Measurements from ENCODE around the gene C3orf38. TPM values are rescaled to one million over a fixed set of nuclear protein-coding genes. Genes with fewer than 3 reads are reported as not detected.
"Not testable (repeated sequence)": the region's sequence is repeated elsewhere in the genome, so short reads cannot be mapped to it uniquely, and the experiment has no call there.

The C3orf38 gene
- total and polyA plus RNA-seq, 12 donors = 4.5 to 18.2 (median 12.9) TPM

DNA sequence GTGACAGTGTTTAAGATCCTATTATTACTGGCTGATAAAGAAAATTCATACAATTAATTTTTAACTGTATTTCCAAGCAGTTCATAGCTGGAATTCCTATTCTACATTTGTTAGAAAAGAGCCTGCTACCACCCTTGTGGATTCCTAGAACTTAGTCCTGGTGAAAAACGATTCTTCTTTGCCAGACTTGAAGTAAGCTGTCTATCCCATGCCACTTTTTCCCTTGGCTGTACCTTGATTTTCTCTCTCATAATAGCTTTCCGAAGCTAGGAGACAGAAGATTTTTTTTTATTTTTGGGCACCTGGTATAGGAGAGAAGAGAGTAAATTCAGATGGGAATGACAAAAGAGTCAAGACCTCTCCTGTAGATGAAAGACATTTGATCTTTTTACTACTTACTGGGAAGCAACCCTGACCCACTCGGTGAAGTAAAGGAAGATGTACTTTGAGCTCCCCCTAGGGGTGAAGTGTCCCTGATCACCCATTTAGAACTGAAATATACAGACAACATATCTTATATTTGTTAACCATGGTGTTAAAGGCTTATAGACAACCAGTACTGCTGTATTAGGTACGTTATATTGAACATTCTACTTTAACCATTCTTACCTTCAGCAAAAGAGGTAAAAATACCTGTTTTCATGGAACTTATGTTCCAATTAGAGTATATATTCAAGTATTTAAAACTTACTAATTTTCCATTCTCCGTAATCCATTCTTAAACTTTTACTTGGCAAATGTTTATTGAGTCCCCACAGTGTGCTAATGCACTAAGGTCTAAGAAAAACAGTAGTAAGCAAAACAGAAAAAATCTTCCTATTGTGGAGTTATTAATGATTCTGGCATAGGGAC is 36.2 kb upstream of the C3orf38 start:
- Histone ChIP-seq H3K27me3 (no peaks in the 10 kb centered on the region), H3K27ac (no peak overlapping the region), H3K4me1 (peaks cover 0 to 18% (median 5%) of the 10 kb centered on the region in 9 donors), H3K4me3 (no peak overlapping the region), H3K36me3 (peaks cover 0 to 38% (median 0%) of the 10 kb centered on the region in 9 donors), H3K9me3 (no peaks in the 10 kb centered on the region)
- WGBS, 2 donors = 40 to 41% methylated on average over 5 of the region's 5 CpGs
- DNase-seq = peak in 1 of 2 donors; percentile 74
- peak; percentile 51 to 89 (median 77) for TF ChIP-seq CTCF (IDR thresholded peaks at IDR 0.05)
- peak; percentile 72 to 90 (median 82) for ATAC-seq
- intact Hi-C loops (cut with DNase I) = loop anchor here in 7 of 10 donors (5.0 to 10.0 kb wide), 9 partner anchors 49 to 761 kb away; partner anchors contain the start of genes CGGBP1 (in 3 of the 7) and ZNF654 (in 3 of the 7)

DNA sequence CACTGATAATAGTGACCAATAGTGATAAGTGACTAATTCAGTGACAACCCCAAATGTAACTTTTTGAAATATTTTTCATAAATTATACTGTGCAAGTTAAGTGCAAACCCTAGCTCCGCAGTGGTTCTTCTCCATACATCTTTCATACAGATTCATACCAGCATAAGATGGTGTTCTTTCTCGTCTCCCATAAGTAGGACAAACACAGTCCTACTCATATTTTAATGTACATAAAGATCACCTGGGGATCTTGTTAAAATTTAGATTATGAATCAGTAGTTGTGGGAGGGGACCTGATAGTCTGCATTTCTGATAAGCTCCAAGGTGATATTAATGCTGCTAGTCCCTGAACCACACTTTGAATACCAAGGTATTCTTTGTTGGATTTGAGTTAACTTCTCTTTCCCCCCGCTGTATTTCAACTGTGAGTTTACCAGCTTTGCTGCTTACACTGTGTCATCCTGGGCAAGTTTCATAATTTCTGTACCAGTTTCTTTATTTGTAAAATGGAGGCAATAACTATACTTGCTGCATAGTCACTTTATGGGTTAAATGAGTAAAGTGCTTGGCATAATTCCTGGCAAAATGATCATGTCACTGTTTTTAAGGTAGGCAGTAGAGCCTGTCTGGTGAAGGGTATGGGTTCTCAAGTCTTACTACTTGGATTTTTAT is 34.7 kb upstream of the C3orf38 start:
- intact Hi-C loops (cut with DNase I) = loop anchor here in 7 of 10 donors (5.0 to 10.0 kb wide), 9 partner anchors 50 to 763 kb away; partner anchors contain the start of genes CGGBP1 (in 3 of the 7) and ZNF654 (in 3 of the 7)
- no peak for TF ChIP-seq CTCF (IDR thresholded peaks at IDR 0.05)
- no peak overlapping the region for H3K27ac ChIP-seq
- peaks cover 0 to 15% (median 4%) of the 10 kb centered on the region in 9 donors for H3K4me1 ChIP-seq
- WGBS, 2 donors = 95 to 96% methylated on average over 3 of the region's 3 CpGs
- no peaks in the 10 kb centered on the region for H3K27me3 ChIP-seq
- no peak overlapping the region for H3K4me3 ChIP-seq
- ATAC-seq = no peak
- peaks cover 0 to 39% (median 0%) of the 10 kb centered on the region in 9 donors for H3K36me3 ChIP-seq
- no peak for DNase-seq
- H3K9me3 ChIP-seq = no peaks in the 10 kb centered on the region

- DNase-seq (no peak), ATAC-seq (no peak)
- Histone ChIP-seq H3K4me1 (peaks cover 0 to 17% (median 4%) of the 10 kb centered on the region in 9 donors), H3K27me3 (no peaks in the 10 kb centered on the region), H3K9me3 (no peaks in the 10 kb centered on the region), H3K36me3 (peaks cover 0 to 39% (median 0%) of the 10 kb centered on the region in 9 donors), H3K27ac (no peak overlapping the region), H3K4me3 (no peak overlapping the region)
- no peak for TF ChIP-seq CTCF (IDR thresholded peaks at IDR 0.05)
- WGBS, 2 donors = 27 to 33% methylated on average over 1 of the region's 1 CpG
- intact Hi-C loops (cut with DNase I) = loop anchor here in 6 of 10 donors (10.0 kb wide), 5 partner anchors 53 to 763 kb away; partner anchors contain the start of genes CGGBP1 (in 1 of the 6) and ZNF654 (in 1 of the 6)
These were observed 32.1 kb upstream of the C3orf38 start for GRCh38 chr3:88117683-88118082.

- H3K9me3 ChIP-seq, H3K27me3 ChIP-seq, DNase-seq, H3K27ac ChIP-seq, ATAC-seq, H3K4me3 ChIP-seq: not testable (repeated sequence)
- 98 to 100% methylated on average over 1 of the region's 2 CpGs for WGBS, 2 donors
- intact Hi-C loops (cut with DNase I) = loop anchor here in 6 of 10 donors (10.0 kb wide), 5 partner anchors 54 to 764 kb away; partner anchors contain the start of genes CGGBP1 (in 1 of the 6) and ZNF654 (in 1 of the 6)
- H3K36me3 ChIP-seq = peaks cover 0 to 39% (median 0%) of the 10 kb centered on the region in 9 donors
- H3K4me1 ChIP-seq = peaks cover 0 to 16% (median 0%) of the 10 kb centered on the region in 9 donors
These were observed 31.2 kb upstream of the C3orf38 start for GRCh38 chr3:88118603-88119002.
